ENCODE measurements around the gene CCDC71L.

CCDC71L gene

GRCh38 chr7:106659166-106659962, 1.6 kb downstream of the CCDC71L start:
- DNase-seq (ENCODE audit: low read depth in 2 of 2), result no peak

- DNase-seq (ENCODE audit: low read depth in 2 of 2), result no peak
Measured at GRCh38 chr7:106658316-106659165, 2.4 kb downstream of the CCDC71L start.

- DNase-seq (ENCODE audit: low read depth in 2 of 2), result no peak
Measured at GRCh38 chr7:106657085-106657991, 3.6 kb downstream of the CCDC71L start.

- no peak for DNase-seq (ENCODE audit: low read depth in 2 of 2)
Measured at GRCh38 chr7:106655703-106656498, 5.1 kb downstream of the CCDC71L start.

DNA sequence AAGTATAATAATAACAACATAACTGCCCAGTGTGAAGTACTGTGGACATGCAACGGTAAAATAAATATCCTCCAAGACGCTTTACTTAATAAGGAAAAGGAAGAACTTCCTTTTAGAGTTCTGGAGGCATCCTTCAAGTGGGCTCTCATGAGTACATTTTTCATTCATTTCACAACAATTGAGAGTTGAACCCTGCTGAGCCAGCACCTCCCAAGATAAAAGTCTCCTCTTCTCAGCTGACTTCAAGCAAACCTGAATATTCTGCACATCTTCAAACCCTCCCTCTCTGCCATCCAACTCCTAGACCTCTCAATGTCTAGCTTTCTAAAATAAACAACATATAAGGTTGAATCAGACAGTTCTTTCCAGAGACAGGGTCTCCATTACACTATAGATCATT, 7.5 kb downstream of the CCDC71L start:
- DNase-seq (ENCODE audit: low read depth in 2 of 2), result no peak

DNA sequence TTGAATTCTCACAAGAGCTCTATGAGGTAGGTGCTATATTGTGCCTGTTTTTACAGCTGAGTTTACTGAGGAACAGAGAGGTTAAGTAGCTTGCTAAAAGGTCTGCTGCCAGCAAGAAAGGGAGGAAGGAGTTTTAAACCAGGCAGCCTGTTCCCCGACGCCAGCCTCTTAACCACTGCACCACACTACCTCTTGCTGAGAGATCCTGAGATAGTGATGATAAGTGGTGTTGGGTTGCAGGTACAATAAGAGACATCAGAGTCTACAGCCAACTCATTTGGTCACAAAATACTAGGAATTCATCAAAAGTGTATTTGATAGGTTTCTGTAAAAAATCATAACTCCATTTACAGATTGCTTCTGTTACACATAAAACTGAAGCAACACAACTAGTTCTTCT, 8.0 kb downstream of the CCDC71L start:
- no peak for DNase-seq (ENCODE audit: low read depth in 2 of 2)

- DNase-seq (ENCODE audit: low read depth in 2 of 2), result no peak
Measured at GRCh38 chr7:106652092-106652491, 8.9 kb downstream of the CCDC71L start.

- DNase-seq (ENCODE audit: low read depth in 2 of 2), result no peak
Measured at GRCh38 chr7:106646256-106646655, 14.7 kb downstream of the CCDC71L start.

DNA sequence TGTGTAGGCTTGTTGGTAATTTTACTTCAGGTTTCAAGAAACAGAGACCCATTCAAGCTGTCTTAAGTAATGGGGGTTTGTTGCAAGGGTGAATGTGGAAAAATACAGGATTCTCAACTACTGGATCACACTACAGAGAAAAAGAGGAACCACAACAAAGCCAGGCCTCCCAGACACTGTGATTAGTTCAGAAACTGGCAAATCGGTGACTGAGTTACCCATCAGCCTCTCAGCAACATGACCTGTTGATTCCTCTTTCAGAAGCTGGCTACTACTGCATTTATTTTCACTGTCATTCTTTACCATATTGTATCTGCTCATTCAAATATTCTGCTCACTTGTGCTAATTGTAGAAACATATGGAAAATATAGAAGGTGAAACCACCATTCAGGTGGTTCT, 16.0 kb downstream of the CCDC71L start:
- DNase-seq (ENCODE audit: low read depth in 2 of 2), result no peak

GRCh38 chr7:106643216-106644000, 17.6 kb downstream of the CCDC71L start:
- no peak for DNase-seq (ENCODE audit: low read depth in 2 of 2)

DNA sequence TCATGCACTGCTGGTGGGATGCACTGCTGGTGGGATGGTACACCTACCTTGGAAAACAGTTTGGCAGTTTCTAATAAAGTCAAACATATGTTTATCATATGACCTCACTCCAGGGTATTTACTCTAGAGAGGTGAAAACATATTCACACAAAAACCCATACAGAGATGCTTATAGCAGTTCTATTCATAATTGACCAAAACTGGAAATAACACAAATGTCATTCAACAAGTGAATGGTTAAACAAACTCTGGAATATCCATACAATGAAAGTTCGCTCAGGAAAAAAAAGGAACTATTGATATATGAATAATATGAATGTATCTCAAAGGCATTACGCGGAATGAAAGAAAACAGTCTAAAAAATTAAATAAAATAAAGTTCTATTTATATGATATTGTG, 19.5 kb downstream of the CCDC71L start:
- no peak for DNase-seq (ENCODE audit: low read depth in 2 of 2)

GRCh38 chr7:106640368-106641141, 20.4 kb downstream of the CCDC71L start:
- no peak for DNase-seq (ENCODE audit: low read depth in 2 of 2)

DNA sequence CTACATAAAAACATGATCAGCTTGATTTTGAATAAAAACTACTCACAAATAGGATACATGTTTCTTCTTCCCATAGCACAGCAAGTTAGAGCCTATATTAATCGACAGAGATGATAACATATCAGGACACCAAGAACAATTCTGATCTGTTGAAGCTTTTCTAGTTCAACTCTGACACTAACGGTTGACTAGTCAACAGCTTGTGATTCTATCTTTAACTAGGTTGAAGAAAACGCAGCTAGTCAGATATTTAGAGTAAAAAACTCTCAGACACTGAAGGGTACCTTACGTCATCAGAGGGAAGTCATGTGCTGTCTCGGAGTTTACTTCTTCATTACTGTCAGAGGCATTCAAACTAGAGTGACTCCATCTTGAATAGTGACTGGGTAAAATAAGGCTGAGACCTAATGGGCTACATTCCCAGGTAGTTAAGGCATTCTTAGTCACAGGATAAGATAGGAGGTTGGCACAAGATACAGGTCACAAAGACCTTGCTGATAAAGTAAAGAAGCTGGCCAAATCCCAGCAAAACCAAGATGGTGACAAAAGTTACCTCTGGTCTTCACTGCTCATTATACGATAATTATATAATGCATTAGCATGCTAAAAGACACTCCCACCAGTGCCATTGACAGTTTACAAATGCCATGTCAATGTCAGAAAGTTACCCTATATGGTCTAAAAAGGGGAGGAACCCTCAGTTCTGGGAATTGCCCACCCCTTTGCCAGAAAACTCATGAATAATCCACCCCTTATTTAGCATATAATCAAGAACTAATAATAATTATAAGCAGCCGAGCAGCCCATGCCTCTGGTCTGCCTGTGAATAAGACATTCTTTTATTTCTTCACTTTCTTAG, 21.3 kb downstream of the CCDC71L start:
- no peak for DNase-seq (ENCODE audit: low read depth in 2 of 2)

DNA sequence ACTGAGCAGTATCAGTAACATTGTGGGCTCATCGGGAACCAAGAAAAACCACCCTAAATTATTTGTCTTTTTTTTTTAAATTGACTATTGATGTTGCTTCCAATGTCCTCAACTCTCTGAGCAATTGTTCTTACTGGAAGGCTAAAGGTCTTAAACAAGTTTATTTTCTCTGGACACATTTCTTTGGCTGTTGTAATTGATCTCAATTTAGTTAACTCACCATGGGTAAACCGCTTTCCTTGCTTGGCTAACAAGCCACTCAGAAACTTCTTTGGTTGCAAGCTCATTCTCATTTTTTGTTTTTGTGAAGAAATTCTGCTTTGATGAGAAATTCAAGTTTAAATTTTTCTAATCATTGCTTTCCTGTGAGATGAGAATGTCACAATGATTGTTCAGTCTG, 25.5 kb downstream of the CCDC71L start:
- DNase-seq (ENCODE audit: low read depth in 2 of 2), result no peak

GRCh38 chr7:106634958-106635357, 26.0 kb downstream of the CCDC71L start:
- DNase-seq (ENCODE audit: low read depth in 2 of 2), result no peak

GRCh38 chr7:106630648-106631047, 30.3 kb downstream of the CCDC71L start:
- DNase-seq (ENCODE audit: low read depth in 2 of 2), result no peak

DNA sequence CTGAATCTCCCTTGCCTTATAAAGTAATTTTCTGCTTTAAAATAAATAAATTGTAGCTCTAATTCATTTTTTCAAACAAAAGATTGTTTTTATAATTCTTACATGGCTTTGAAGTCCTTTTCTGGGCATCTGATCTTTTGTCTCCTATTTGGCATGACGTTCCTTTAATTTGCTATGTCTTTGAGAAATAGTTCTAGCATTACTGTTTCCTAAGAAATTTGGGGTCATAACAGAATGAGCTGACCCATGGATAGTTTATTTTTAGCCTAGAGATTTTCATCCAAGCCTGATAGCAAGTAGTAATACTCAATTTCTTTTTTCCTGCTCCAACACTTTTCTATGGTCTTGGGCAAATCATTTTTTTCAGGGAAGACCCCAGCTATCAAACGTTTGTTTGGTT, 31.4 kb downstream of the CCDC71L start:
- DNase-seq (ENCODE audit: low read depth in 2 of 2), result no peak

GRCh38 chr7:106626376-106627164, 34.4 kb downstream of the CCDC71L start:
- no peak for DNase-seq (ENCODE audit: low read depth in 2 of 2)
